HepG2 (cell line): ENCODE results near the gene SMIM31. TPM values are rescaled to one million over a fixed set of nuclear protein-coding genes. Genes with fewer than 3 reads are reported as not detected.

ENCODE experiments used
- ATAC-seq: fragments of 200-7000 bp; cut with Tn5 transposase; 3 replicates; pipeline ENCODE4 v1.9.1; 2020; ENCODE audit warnings: mild to moderate bottlenecking, moderate library complexity
- BruUV-seq: library from RNA; stranded (reverse); fragments of 400-500 nt; replicated peaks from 2 replicates; lab custom pipeline; 2021; lab: Mats Ljungman, UMichigan
- CTCF ChIA-PET: fragments of 300-600 bp; formaldehyde crosslinking; extraction: SDS; loops from one replicate; lab custom pipeline; 2021; ENCODE audit warnings: low total read pairs, inconsistent platforms, low intra/inter-chr PET ratio; lab: Yijun Ruan, JAX
- POLR2A ChIA-PET: fragments of 350-600 bp; sonication (Branson Sonifier 250); formaldehyde crosslinking; loops from one replicate; lab custom pipeline; 2020; ENCODE audit warnings: antibody characterized with exemption, inconsistent platforms; lab: Yijun Ruan, JAX
- DNase-seq: peaks from one replicate; pipeline ENCODE4 v3.0.0-alpha.2; 2015; ENCODE audit warnings: low spot score
- FAIRE-seq: peaks from 3 replicates; lab custom pipeline; 2011; peaks lifted over from hg19 to GRCh38; lab: Jason Lieb, UNC
- H2AFZ ChIP-seq: one replicate; pipeline ENCODE4 v1.6.1; 2011; ENCODE audit warnings: low read length, inconsistent platforms
- H3K27ac ChIP-seq: fragments of 300-600 bp; 3 replicates; pipeline ENCODE4 v1.8.0; 2011; ENCODE audit warnings: mixed run types, mild to moderate bottlenecking, mixed read lengths, low read length, inconsistent platforms; ENCODE audit not compliant: insufficient read depth; ENCODE audit errors: extremely low read length
- H3K27me3 ChIP-seq, 2 experiments: fragments of 200-600 bp in 1 of 2; 2 replicates in 1 of 2; 3 replicates in 1 of 2; pipeline versions ENCODE4 v1.6.0 to v1.8.0; 2011; ENCODE audit warnings: low read length in 2 of 2, mild to moderate bottlenecking in 2 of 2, moderate library complexity in 2 of 2, inconsistent platforms in 1 of 2; ENCODE audit not compliant: insufficient read depth in 2 of 2, control insufficient read depth in 1 of 2
- H3K36me3 ChIP-seq, 2 experiments: fragments of 200-600 bp in 1 of 2; replicated peaks in 1 of 2; 2 replicates in 1 of 2; 3 replicates in 1 of 2; pipeline versions ENCODE4 v1.5.1 to v1.8.0; 2011; ENCODE audit warnings: low read length in 2 of 2, inconsistent platforms in 1 of 2; ENCODE audit not compliant: insufficient read depth in 2 of 2, control insufficient read depth in 1 of 2
- H3K4me1 ChIP-seq: 2 replicates; pipeline ENCODE4 v1.5.1; 2012; ENCODE audit warnings: low read length, inconsistent platforms; ENCODE audit not compliant: insufficient read depth
- H3K4me2 ChIP-seq: 2 replicates; pipeline ENCODE4 v1.6.0; 2011; ENCODE audit warnings: low read depth, low read length, inconsistent platforms
- H3K4me3 ChIP-seq, 3 experiments: fragments of 200-600 bp in 1 of 3; sonication (generic), shearing (Covaris generic) in 1 of 3; replicated peaks in 1 of 3; 2 replicates each; pipeline ENCODE4 v1.5.1; 2011 to 2016; ENCODE audit warnings: low read length in 3 of 3, inconsistent platforms in 2 of 3, low read depth in 2 of 3, mild to moderate bottlenecking in 2 of 3, control low read depth in 1 of 3, mixed read lengths in 1 of 3; ENCODE audit not compliant: insufficient read depth in 1 of 3
- H3K79me2 ChIP-seq: one replicate; pipeline ENCODE4 v1.6.1; 2011; ENCODE audit warnings: low read length, inconsistent platforms; ENCODE audit not compliant: insufficient read depth
- H3K9ac ChIP-seq: 2 replicates; pipeline ENCODE4 v1.6.0; 2011; ENCODE audit warnings: mild to moderate bottlenecking, low read depth, low read length, inconsistent platforms; ENCODE audit not compliant: insufficient read depth
- H3K9me3 ChIP-seq: 2 replicates; pipeline ENCODE4 v1.5.1; 2012; ENCODE audit warnings: mild to moderate bottlenecking, low read length
- H4K20me1 ChIP-seq: 2 replicates; pipeline ENCODE4 v1.6.0; 2011; ENCODE audit warnings: inconsistent platforms, mild to moderate bottlenecking, low read length, moderate library complexity; ENCODE audit not compliant: insufficient read depth
- MLXIP ChIP-seq: sonication (generic); formaldehyde crosslinking; IDR thresholded peaks from 2 replicates; pipeline ENCODE4 v1.9.0; 2021; ENCODE audit warnings: missing genetic modification reagents, borderline replicate concordance
- PHF21A ChIP-seq: sonication (generic); formaldehyde crosslinking; IDR thresholded peaks from 2 replicates; pipeline ENCODE4 v1.5.0; 2020; ENCODE audit warnings: mild to moderate bottlenecking, missing genetic modification reagents
- RBM22 ChIP-seq: fragments of 200-400 bp; formaldehyde crosslinking; optimal IDR thresholded peaks from 2 replicates; pipeline ENCODE3; 2017; ENCODE audit warnings: mild to moderate bottlenecking, low read length, moderate library complexity
- ZNF24 ChIP-seq: fragments of 450-650 bp; IDR thresholded peaks from 2 replicates; pipeline ENCODE4 v1.6.1; 2017; ENCODE audit warnings: antibody characterized with exemption, mild to moderate bottlenecking
- ZUFSP ChIP-seq: sonication (generic); formaldehyde crosslinking; IDR thresholded peaks from 2 replicates; pipeline ENCODE4 v1.9.0; 2021; ENCODE audit warnings: missing genetic modification reagents, mild to moderate bottlenecking, borderline replicate concordance
- WGBS: methylation state at CpG from one replicate; pipeline ENCODE4 v1.1.6; 2017; ENCODE audit warnings: low lambda C conversion rate; 5-methylcytosine and 5-hydroxymethylcytosine counted together
- in situ Hi-C: cut with HindIII; loops from 2 replicates; pipeline ENCODE4 v1.10.0; 2017; ENCODE audit warnings: low pct_unique_long_range_greater_than_20kb; ENCODE audit not compliant: extremely low pct_ligation_motif_present
- intact Hi-C: fragments of 100-400 bp; cut with micrococcal nuclease; formaldehyde crosslinking; loops from one replicate; pipeline ENCODE4 v1.10.0; 2022; ENCODE audit not compliant: unreplicated experiment
- polyA plus RNA-seq, 8 experiments: library from polyadenylated mRNA; depleted of rRNA in 3 of 8; stranded (reverse) in 7 of 8; unstranded in 1 of 8; fragments of >200 nt; fragmentation: Illumina TruSeq in 4 of 8; extraction: Trizol in 4 of 8; gene quantifications; 2 replicates each; pipeline versions ENCODE4 v1.2.1 to v1.2.3, GENCODE V29; 2011 to 2016; ENCODE audit warnings: low read depth in 4 of 8, missing spikeins in 1 of 8, mixed read lengths in 1 of 8; ENCODE audit not compliant: insufficient read depth in 1 of 8
- total RNA-seq, 5 experiments: library from RNA; depleted of rRNA; stranded (reverse); fragments of >200 nt; fragmentation: Illumina TruSeq; extraction: Trizol; gene quantifications; 2 replicates each; pipeline ENCODE4 v1.2.3, GENCODE V29; 2016; ENCODE audit warnings: low read depth in 1 of 5

The SMIM31 gene
- total and polyA plus RNA-seq, 2 of the 13 experiments (the other 11 are each of a cell fraction or from before 2014, with no cell fraction given): not detected

GRCh38 chr4:164828955-164829354, 75.0 kb downstream of the SMIM31 start:
- no peaks in the 10 kb centered on the region for H3K4me1 ChIP-seq
- no TSS peak for BruUV-seq
- no peaks in the 10 kb centered on the region for H3K27me3 ChIP-seq
- no peak for FAIRE-seq
- no peak for ATAC-seq
- no peak overlapping the region for H3K9ac ChIP-seq
- TF ChIP-seq RBM22 (no peak), ZUFSP (CRISPR knock-in tag) (no peak), ZNF24 (no peak), MLXIP (CRISPR knock-in tag) (no peak), PHF21A (CRISPR knock-in tag) (no peak)
- POLR2A ChIA-PET: no interaction called here
- H3K9me3 ChIP-seq: no peaks in the 10 kb centered on the region
- no peak overlapping the region for H3K27ac ChIP-seq
- CTCF ChIA-PET: no interaction called here
- 24% methylated on average over 3 of the region's 3 CpGs for WGBS
- no peak for DNase-seq
- no peak overlapping the region for H2AFZ ChIP-seq
- H3K79me2 ChIP-seq: no peaks in the 10 kb centered on the region
- intact Hi-C loops: no loop called here
- H3K36me3 ChIP-seq: no peaks in the 10 kb centered on the region
- no peaks in the 10 kb centered on the region for H4K20me1 ChIP-seq
- in situ Hi-C loops: no loop called here
- H3K4me2 ChIP-seq: no peak overlapping the region
- no peak overlapping the region for H3K4me3 ChIP-seq
